Measurements from ENCODE around the gene GALNT18.

Gene GALNT18

DNA sequence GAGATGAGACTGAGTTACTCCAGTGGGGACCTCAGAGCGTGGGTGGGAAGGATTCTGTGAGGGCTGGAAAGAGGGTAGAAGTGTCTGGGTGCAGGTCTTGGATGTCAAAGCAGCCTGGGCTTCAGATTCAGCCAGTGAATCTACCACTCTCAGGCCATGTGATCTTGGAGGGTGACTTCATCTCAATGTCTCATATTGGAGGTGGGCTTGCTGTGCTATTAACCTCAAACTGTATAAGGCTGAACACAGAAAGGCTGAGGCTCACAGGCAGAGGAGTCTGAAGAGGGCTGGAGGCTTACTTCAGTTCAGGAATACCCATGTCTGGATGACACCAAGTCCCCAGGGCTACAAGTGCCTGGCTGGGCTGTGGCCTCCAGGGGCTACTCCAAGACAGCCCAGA, 332.1 kb downstream of the GALNT18 start:
- no peak for DNase-seq (ENCODE audit: low read depth in 2 of 3, low spot score in 2 of 3)

DNA sequence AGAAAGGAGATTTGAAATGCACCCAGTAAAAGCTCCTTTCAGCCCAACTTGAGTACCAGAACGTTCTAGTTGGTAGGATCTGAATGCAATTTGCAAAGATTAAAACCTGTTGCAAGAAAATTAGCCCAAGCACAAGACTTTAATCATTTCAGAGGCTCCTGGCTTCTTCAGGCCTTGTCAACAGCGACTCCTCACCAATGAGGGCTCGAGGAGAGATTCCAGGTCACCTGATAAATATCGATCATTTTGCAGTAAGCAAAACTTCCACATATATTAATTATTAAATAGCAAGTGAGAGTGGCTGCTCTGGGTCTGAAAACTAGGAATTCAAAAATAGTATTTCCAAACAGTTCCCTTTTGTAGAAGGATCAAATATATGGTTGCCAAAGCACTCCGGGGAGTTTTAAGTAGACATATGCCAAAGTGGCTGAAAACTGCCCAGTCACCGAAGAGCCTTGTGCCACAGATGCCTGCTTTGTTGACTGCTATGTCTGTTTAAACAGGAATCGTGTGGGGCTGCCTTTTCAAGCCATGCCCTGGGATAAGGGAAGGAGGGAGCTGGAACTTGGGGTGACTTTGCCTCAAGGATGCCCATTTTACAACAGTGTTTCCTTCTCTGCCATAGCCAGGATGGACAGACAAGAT, 332.7 kb downstream of the GALNT18 start:
- no peak for DNase-seq (ENCODE audit: low read depth in 2 of 3, low spot score in 2 of 3)

DNA sequence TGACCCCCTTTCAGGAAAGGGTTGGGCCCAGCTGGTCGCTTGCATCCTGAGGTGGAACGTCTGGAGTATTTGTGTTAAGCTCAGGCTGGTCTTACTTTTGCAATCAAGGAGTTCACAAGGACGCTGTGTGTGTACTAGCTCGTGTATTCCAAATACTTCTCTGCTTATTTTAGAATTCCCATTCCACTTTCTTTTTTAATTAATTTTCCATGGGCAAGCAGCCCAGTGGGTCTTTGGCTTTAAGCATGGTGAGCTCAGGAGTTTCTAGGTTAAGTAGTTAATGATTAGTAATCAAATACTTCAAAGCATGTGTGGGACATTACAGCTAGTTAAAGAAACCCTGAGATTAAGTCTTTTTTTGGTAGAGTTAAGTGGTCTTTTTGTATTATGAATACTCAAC, 337.3 kb downstream of the GALNT18 start:
- no peak for DNase-seq (ENCODE audit: low read depth in 2 of 3, low spot score in 2 of 3)

DNA sequence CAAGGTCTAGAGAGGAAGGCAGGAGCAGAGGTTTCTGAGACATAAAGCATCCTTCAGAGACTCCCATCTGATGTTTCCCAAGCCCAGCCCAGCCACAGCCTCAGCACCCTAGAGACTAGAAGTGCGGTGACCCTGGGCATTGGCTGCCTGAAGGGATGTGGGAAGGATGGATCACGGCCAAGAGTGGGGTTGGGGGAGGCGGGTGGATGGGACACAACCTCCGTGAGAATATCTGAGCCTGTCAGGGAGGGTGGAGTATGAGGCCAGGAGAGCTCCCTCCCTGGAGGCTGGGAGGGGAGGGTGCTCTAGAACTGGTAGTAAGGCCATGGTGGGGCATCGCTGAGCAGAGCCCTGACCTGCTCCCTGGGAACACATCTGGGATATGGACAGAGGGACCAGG, 340.2 kb downstream of the GALNT18 start:
- DNase-seq (ENCODE audit: low read depth in 2 of 3, low spot score in 2 of 3) = no peak

DNA sequence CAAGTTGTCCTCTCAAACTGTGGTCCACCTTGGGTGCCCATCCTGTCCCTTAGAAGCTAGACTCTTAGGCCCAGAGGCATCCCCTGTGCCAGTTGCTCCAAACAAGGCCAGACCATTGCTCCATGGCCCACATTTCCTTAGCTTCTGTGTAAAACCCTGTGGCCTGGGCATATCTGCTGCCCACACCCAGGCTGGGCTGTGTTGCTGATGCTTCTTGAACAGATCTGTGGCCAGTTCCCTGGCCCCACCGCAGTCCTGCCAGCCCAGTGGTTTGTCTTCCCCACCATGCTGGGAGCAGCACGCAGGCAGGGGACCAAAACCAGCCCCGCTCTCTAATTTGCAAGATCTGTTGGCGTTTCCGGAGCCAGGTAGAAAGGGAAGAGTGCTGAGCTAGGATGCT, 341.0 kb downstream of the GALNT18 start:
- DNase-seq (ENCODE audit: low read depth in 2 of 3, low spot score in 2 of 3) = no peak

DNA sequence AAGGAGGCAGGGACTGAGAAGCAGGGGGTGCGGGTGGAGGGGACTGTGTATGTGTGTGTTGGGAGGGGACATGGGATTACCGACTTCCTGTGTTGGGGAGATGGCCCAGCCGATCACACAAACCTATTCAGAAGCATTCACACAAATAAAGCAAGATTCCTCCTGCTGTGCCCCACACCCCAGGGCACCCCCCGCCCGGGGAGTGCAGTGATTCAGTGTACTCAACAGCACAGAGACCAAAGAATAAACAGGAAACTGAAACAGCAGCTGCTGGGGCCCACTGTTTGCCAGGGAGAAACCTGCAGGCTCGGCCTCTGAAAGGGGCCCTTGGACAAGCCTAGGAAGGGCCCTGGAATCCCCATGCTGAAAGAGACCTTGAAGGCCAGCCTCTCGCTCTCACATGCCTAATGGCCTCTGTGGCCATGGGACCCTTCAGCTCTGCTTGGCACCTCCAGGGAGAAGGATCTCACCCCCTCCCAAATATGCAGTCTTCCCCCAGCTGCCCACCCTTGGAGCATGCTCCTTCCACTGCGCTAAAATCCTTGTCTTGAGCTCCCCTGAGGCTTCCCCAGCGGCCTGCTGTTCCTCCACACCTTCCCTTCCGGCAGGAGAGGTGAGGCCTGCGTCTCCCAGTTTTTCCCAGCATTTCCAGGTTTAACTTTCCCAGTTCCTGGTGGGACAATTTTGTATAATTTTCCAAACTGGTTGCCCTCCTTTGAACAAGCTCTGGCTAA, 341.7 kb downstream of the GALNT18 start:
- DNase-seq (ENCODE audit: low read depth in 2 of 3, low spot score in 2 of 3) = no peak

DNA sequence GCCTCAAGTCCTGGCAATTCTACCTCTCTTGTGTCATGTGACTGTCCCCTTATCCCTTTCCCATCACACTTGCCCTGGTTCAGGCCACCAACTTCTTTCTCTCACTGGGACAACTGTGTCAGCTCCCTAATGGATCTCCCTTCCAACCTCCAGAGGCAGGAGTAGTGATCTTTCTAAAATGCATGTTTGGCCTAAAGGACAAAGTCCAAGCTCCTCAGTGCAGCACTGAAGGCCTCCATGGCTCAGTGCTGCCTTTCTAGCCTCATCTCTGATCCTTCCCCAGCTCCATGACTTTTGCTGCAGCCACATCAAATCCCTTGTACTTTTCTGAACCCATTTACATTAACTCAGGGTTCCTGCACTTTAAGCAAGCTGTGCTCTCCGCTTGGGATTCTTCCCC, 349.6 kb downstream of the GALNT18 start:
- DNase-seq (ENCODE audit: low read depth in 2 of 3, low spot score in 2 of 3) = no peak

DNA sequence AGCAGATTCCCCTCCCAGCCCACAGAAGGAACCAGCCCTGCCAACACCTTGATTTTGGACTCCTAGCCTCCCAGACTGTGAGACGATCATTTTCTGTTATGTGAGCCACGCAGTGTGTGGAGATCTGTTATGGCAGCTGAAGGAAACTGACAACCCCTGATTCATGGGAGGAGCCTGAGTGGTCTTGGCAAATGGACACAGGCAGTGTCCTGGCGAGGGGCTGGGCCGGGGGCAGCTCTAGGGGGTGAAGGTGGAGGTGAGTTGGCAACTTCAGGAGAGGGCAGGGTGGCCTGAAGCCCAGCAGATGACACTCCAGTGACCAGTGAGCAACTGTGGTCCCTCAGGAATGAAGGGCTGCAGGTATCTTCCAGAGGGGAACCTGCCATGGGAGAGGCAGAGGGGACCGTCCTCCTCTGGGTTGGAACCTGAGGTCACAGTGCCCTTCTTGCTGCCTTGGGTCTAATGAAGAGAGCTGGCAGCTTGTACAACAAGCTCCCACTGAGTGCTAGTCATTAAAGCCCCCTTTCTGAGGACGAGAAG, 351.5 kb downstream of the GALNT18 start:
- DNase-seq (ENCODE audit: low read depth in 2 of 3, low spot score in 2 of 3) = no peak

DNA sequence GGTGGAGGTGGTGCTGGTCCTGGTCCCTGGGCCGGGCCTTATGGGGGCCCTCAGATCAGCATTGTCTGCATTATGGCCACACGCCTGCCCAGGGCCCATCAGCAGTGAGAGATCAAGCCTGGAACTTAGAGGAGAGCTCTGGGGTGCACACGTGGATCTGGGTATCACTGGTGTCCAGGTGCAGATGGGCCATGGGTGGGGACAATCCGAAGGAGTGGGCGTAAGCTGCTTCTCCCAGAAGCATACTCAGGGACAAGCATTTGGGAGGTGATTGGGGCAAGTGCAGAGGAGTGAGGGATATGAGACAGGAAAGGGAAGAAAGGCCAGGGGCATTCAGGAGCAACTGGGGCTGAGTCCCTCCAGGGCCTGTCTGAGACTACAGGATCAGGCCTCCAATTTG, 353.1 kb downstream of the GALNT18 start:
- DNase-seq (ENCODE audit: low read depth in 2 of 3, low spot score in 2 of 3) = no peak

DNA sequence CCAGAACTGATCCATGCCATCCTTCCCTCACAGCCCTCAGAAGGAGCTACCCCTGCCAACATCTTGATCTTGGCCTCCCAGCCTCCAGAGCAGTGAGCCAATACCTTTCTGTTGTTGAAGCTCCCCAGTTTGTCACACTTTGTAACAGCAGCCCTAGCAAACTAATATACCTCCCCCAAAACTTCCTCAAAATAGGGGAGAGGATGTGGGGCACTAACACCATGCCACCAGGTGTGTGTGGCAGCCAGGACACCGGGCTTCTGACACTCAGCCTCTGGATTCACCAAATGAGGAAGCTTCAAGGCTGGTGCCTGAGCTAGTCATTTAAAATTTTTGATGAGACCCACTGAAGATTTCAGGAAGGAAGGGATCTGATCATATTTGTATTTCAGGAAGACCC, 353.7 kb downstream of the GALNT18 start:
- no peak for DNase-seq (ENCODE audit: low read depth in 2 of 3, low spot score in 2 of 3)

DNA sequence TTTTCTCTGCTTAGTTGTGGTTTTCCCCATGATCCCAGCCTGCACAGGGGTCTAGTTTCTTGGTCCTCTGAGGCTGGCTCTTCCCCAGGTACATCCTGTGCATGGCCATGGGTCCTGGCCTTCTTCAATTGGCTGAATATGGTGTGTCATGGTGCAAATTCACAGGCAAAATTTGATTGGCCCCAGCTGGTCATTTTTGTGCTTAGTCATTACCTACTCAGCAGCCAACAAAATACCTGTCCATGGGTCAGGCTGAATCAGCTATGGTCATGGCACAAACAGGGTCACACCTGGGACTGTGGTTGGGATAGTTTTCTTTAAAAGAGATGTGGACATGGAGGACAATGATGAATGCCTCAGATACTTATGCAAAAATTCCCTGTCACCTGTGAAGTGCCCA, 354.5 kb downstream of the GALNT18 start:
- no peak for DNase-seq (ENCODE audit: low read depth in 2 of 3, low spot score in 2 of 3)

DNA sequence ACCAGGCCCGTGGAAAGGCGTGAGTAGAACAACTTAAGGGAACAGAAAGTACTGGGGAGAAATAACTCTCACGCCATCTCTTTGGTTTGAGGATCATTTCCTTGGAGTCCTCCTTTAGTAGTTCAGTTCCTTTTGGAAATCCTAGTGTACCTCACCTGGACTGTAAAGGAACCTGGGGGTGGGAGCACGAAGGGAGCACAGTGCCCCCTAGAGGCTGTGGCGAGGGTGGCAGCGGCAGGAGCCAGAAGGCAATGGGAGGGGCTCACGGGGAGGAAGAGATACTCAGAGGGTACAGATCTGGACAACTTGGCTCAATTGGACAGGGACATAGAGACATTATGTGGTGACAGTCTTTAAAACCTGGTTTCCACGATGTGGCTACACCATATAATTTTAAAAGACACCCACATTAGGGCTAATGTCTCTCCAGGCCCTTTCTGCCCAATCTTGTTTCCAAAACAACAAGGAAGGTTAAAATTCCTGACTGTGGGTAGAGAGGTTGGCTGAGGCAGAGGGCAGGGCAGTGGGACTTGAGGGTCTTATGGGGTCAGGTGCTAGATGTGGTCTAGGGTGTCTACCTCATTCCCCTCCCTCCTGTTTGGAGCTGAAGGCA, 355.7 kb downstream of the GALNT18 start:
- peak; percentile 19 to 52 (median 37) for DNase-seq (ENCODE audit: low read depth in 2 of 3, low spot score in 2 of 3)

DNA sequence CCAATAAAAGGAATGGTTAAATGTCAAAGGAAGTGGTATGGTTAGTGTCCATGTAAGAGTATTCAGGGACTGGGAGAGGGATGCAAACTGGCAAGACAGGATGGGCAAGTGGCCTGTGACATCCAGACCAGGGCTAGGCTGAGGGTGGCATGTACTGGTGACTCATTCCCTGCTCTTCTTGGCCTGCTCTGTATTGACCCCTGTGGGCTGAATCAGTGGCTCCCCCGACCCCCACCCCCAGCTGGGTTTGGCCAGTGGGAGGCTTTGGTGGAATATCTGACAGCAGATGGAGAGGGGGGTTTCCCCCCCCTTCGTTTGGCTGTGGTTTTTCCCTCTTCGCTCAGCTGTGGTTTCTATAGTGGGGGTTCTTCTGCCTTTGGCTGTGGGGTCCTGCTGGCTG, 356.5 kb downstream of the GALNT18 start:
- peak in 1 of 3 experiments; percentile 8 for DNase-seq (ENCODE audit: low read depth in 2 of 3, low spot score in 2 of 3)

DNA sequence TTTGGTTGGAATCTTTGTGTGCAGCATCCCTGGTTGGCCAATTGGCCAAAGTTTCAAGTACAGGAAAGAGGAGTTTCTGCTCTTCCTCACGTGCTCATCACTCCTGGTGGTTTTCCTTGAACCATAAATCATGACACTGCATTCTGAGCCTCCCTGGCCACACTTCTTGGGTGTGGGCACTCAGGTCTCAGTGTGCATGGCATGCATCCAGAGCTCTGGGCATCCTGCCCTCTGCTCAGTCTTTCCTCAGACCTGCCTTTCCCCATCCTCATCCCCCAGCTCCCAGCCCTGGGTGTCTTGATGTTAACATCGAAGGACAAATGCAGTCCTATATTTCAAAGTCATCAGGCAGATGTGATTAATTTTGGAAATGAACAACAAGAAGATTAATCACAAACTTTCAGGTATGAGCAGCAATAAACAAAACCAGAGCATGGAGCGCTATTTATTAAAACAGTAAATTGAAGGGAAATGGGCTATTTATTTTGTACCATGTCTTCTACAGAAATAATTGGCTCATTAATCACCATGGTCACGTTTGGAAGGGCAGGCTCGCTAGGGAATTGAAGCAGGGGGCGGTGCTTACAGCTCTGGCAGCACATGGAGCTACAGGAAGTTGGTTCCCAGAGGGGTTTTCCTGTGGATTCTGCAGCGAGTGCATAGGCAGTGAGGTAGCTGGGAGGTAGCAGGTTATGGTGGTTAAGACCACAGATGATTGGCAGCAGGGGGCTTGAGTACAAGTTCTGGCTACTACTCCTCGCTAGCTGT, 358.4 kb downstream of the GALNT18 start:
- DNase-seq (ENCODE audit: low read depth in 2 of 3, low spot score in 2 of 3) = no peak

DNA sequence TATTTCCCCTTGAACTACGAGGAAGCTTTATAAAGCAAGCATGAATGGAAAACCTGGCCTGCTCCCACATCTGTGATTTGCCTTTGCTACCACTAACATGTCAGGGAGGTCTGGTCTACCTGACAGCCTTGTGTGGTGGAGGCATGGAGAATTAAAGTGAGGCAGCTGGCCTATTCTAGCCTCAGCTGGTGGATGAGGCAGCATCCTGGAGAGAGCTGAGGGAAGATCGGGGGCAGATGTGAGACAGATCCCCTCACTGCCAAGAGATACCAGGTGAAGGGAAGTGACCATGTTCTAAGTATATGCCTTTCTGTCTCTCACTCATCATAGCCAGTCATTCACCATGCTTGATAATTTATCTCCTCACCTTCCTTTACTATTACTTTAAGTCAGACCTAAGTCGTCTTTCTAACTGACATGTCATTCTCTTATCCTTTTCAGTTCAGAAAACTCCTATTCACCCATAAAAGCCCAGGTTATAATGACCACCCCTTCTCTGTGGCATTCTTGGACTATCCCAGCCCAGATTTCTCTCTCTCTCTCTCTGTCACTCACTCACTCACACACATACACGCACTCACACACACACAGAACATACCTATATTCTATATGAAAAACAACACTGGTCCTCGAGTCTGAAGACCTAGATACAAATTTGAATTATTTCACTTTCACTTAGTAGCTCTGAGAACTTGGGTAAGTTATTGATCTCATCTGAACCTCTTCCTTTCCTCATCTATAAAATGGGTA, 359.5 kb downstream of the GALNT18 start:
- DNase-seq (ENCODE audit: low read depth in 2 of 3, low spot score in 2 of 3) = no peak

DNA sequence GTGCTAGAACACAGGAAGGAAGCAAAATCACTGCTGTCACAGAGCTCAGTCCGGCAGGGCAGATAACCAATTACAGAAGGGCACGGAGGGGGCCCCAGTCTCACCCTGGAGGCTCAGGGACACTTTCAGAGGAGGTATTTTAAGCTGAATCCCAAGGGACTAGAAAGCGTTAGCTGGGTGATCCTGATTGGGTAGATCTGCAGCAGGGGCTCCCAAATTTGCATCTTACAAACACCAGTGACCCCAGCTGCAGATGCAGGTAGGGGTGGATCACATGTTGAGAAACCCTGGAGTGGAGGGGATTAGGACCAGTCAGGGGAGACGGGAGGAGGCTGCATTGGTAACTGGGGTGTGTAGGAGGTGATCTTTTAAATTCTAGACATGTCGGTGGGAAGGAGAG, 360.2 kb downstream of the GALNT18 start:
- no peak for DNase-seq (ENCODE audit: low read depth in 2 of 3, low spot score in 2 of 3)

DNA sequence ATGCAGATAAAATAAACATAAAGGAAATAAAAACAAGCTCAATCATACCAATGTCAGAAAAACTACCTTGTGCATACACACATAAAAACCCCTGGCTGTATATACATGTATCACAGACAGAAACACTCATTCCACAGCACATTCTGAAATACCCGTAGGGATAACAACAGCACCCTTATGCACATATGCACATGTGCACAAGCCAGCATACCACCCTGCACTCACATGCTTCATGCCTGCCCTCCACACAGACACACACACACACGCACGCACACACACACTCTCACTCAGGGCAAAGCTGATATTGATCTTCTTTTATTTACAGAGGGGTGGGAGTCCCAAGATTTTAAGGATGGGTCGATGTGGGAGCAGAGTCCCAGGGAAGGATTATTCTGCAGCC, 360.9 kb downstream of the GALNT18 start:
- no peak for DNase-seq (ENCODE audit: low read depth in 2 of 3, low spot score in 2 of 3)

DNA sequence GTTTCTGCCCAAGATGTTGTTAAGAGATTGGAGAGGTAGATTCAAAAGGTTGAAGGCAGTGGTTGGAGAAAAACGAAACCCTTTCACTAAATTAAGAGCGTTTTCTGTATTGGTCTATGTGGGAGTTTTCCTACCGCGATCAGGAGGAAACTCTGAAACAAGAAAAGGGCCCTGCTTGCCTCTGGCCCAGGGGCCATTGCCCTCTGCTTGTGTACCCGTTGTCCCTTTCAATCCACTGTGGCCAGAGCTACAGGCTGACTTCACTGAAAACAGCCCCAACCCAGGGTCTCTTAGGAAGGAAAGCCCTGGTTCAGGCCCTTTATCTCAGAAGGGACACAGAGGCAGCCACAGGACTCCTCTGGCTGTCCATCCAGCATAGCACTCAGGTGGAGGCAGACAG, 367.8 kb downstream of the GALNT18 start:
- DNase-seq (ENCODE audit: low read depth in 2 of 3, low spot score in 2 of 3) = no peak

DNA sequence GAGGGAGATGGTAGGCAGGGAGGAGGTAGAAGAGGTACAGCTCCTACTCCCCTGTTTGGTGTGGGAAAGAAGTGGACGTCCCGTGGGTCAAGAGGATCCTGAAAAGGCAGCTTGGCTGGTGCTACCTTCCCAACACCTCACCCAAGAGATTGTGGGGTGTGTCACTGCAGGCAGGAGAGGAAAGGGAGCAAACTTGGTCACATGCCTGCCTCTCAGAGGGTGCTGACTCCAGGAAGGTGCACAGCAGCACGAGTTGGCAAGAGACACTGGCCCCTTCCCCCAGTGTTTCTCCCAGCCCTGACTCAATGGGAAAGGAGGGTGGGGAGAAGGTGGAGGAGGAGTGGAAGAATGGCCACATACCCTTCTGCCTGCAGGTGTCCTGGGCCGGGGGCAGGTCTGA, 368.3 kb downstream of the GALNT18 start:
- DNase-seq (ENCODE audit: low read depth in 2 of 3, low spot score in 2 of 3) = no peak

DNA sequence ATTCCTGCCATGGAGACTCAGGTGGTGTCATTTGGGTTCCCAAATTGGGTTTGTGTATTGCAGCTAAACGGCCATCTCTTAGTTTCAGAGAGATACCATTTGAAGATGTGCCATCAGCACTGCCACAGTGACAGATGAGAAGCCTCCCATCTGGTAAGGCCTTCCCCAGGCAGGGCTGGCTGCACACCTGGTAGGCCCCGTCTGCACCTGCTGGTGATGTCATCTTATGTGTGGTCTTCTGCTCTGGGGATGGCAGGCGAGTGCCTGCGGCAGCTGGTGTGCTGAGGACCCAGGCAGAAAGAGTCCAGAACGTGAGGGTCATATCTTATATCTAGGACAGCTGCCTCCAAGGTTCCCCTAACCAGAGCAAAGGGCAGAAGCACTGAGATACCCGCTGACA, 369.4 kb downstream of the GALNT18 start:
- DNase-seq (ENCODE audit: low read depth in 2 of 3, low spot score in 2 of 3) = no peak

DNA sequence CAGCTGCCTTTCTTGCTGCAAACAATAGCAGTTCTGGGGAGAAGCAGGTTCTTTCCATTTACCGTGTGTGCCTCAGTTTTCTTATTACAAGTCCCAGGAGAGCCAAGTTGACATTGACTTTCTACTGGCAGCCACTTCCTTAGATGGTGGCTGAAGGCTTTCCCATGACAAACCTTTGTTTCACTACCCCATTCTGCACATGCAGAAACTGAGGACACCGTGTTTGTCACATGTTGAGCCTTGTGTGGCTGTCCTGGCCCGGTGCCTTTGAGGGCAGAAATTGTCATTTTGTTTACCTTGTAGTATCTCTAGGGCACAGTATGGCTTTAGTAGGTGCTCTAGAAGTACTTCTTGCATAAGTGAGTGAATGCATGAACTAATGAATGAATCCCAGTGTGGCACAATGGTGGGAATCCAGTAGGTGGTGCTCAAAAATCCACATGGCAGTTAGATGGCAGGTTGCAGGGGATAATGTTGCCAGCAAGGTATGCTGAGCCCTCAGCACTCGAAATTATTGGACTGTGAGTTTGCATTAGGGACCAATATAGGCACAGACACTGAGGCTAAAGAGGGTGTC, 370.3 kb downstream of the GALNT18 start:
- no peak for DNase-seq (ENCODE audit: low read depth in 2 of 3, low spot score in 2 of 3)
